ENCODE measurements around the gene ATP8A2.

ATP8A2 gene

DNA sequence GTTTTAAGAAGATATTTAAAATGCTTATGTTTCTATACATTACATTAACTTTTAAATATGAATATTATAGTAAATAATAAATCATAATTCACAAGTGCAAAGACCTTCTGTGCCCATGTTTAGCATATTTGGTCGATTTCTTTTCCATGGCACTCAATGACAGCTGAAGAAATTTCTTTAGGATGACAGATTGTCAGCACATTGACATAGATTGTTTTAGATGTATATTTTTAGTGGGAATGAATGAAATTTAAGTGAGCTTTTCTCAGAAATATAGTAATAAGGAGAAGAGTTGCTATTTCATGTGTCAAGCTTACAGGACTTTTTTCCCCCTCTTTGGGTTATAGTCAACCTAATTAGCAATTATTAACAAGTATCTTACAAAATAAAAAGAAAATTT lies 423.5 kb downstream of the ATP8A2 start:
- no peak for DNase-seq (ENCODE audit: low read depth)
- TF ChIP-seq, protein P1, sequence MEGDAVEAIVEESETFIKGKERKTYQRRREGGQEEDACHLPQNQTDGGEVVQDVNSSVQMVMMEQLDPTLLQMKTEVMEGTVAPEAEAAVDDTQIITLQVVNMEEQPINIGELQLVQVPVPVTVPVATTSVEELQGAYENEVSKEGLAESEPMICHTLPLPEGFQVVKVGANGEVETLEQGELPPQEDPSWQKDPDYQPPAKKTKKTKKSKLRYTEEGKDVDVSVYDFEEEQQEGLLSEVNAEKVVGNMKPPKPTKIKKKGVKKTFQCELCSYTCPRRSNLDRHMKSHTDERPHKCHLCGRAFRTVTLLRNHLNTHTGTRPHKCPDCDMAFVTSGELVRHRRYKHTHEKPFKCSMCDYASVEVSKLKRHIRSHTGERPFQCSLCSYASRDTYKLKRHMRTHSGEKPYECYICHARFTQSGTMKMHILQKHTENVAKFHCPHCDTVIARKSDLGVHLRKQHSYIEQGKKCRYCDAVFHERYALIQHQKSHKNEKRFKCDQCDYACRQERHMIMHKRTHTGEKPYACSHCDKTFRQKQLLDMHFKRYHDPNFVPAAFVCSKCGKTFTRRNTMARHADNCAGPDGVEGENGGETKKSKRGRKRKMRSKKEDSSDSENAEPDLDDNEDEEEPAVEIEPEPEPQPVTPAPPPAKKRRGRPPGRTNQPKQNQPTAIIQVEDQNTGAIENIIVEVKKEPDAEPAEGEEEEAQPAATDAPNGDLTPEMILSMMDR (IDR thresholded peaks at IDR 0.05; ENCODE audit: insufficient read depth, low read depth, low read length, missing control alignments) = no peak
- no peak overlapping the region for H3K4me3 ChIP-seq (ENCODE audit: low read length)

DNA sequence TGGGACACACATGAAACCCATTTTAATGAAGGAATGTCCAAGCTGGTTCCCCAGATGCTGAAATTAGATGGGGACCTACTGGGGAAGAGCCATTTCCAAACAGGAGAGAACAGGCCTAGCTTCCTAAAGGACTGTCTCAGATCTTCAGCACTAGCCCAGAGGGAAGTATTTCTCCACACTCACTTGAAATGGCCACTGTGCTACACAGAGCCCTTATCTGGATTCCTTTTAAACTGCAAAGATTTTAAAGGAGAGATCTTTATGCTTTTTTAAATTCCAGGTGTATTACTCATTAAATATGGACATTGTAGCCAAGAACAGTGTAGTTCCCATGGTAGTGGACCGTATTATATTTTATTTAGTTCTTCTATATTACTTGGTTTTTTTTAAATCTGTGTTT lies 424.7 kb downstream of the ATP8A2 start:
- DNase-seq (ENCODE audit: low read depth) = no peak
- H3K4me3 ChIP-seq (ENCODE audit: low read length) = no peak overlapping the region
- TF ChIP-seq, protein P1 (IDR thresholded peaks at IDR 0.05; ENCODE audit: insufficient read depth, low read depth, low read length, missing control alignments) = no peak

DNA sequence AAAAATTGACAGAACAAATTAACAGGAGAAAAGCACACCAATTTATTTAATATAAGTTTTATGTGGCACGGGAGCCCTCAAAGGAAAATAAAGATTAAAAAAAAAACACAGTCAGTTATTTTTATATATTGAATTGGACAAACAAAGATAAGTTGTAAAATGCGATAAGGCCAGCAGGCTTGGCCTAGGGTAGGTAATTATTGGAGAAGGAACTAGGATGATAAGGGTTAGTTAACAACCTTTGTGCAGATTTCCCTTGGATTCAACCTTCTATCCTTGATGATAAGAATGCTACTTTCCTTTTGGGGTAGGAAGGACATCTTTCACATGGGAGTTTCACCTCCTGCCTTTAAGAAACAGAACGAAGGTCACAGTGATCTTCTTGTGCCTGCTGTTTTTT lies 427.2 kb downstream of the ATP8A2 start:
- DNase-seq (ENCODE audit: low read depth) = no peak
- no peak overlapping the region for H3K4me3 ChIP-seq (ENCODE audit: low read length)
- TF ChIP-seq, protein P1 (IDR thresholded peaks at IDR 0.05; ENCODE audit: insufficient read depth, low read depth, low read length, missing control alignments) = no peak

GRCh38 chr13:25800523-25800922 lies 428.7 kb downstream of the ATP8A2 start:
- H3K4me3 ChIP-seq (ENCODE audit: low read length) = no peak overlapping the region
- DNase-seq (ENCODE audit: low read depth) = no peak
- TF ChIP-seq, protein P1 (IDR thresholded peaks at IDR 0.05; ENCODE audit: insufficient read depth, low read depth, low read length, missing control alignments) = no peak

GRCh38 chr13:25802579-25802978 lies 430.8 kb downstream of the ATP8A2 start:
- TF ChIP-seq, protein P1 (IDR thresholded peaks at IDR 0.05; ENCODE audit: insufficient read depth, low read depth, low read length, missing control alignments) = no peak
- DNase-seq (ENCODE audit: low read depth) = no peak
- H3K4me3 ChIP-seq (ENCODE audit: low read length) = no peak overlapping the region

DNA sequence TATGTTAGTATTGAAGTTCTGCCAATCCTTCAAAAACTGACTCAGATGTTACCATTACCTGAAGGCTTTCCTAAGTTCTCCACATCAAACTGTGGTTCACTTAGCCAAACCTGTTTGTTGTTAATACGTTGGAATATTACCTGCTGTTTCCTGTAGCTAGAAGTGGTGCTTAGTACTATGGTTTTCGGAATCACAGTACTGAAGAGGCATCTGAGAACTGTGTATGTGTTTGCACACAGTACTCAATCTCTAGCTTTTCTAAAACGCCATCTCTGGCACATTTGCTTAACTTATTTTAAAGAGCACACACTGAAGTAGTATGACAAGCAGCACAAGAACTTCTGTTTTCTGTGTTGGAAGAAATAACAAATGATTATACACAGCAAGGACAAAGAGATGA lies 431.9 kb downstream of the ATP8A2 start:
- no peak overlapping the region for H3K4me3 ChIP-seq (ENCODE audit: low read length)
- peak; percentile 12 for DNase-seq (ENCODE audit: low read depth)
- TF ChIP-seq, protein P1 (IDR thresholded peaks at IDR 0.05; ENCODE audit: insufficient read depth, low read depth, low read length, missing control alignments) = no peak

DNA sequence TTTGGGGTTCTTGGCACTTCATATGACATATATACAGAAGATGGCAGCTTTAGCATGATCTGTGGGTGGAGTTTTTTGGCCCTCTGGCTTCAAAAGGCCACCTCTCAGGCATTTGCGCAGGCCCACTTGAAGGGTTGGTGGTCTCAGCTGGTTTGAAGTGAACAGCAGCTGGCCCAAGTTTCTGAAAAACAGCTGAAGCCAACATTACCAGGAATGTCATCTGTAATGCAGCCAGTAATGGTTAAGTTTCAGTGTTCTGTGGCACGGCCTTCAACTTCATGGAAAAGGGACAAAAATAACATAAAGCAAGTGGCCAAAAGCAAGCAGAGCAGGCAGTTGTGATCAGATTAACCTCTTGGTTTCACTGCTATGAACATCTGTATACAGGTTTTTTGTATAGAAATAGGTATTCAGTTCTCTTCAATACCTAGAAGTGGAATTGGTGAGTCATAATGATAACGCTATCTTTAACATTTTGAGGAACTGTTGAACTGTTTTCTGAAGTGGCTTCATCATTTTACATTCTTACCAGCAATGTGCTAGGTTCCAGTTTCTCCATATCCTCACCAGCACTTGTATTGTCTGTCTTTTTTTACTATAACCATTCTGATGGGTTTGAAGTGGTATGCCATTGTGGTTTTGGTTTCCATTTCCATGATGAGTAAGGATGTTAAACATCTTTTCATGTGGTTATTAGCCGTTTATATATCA lies 434.6 kb downstream of the ATP8A2 start:
- H3K4me3 ChIP-seq (ENCODE audit: low read length) = no peak overlapping the region
- peak; percentile 6 for DNase-seq (ENCODE audit: low read depth)
- TF ChIP-seq, protein P1 (IDR thresholded peaks at IDR 0.05; ENCODE audit: insufficient read depth, low read depth, low read length, missing control alignments) = no peak
